H9 (cell line): ENCODE data around the gene SMPX. TPM values are rescaled to one million over a fixed set of nuclear protein-coding genes. Genes with fewer than 3 reads are reported as not detected.

Source experiments
- DNase-seq: peaks from one replicate; pipeline ENCODE4 v3.0.0-alpha.2; 2017
- H2AFZ ChIP-seq: one replicate; pipeline ENCODE4 v1.6.1; 2013; ENCODE audit warnings: mild to moderate bottlenecking, low read length, control low read depth, moderate library complexity
- H2AK5ac ChIP-seq: 2 replicates; pipeline ENCODE4 v1.6.1; 2013; ENCODE audit warnings: low read length, control low read depth, mixed read lengths; ENCODE audit not compliant: insufficient read length
- H2BK120ac ChIP-seq: one replicate; pipeline ENCODE4 v1.6.1; 2013; ENCODE audit warnings: low read depth, mild to moderate bottlenecking, low read length, control low read depth, inconsistent platforms; ENCODE audit not compliant: poor library complexity, severe bottlenecking
- H2BK12ac ChIP-seq: 2 replicates; pipeline ENCODE4 v1.6.1; 2013; ENCODE audit warnings: low read length, control low read depth, mixed read lengths, low read depth; ENCODE audit not compliant: insufficient read length
- H2BK15ac ChIP-seq: 2 replicates; pipeline ENCODE4 v1.6.1; 2013; ENCODE audit warnings: low read depth, low read length, control low read depth
- H2BK20ac ChIP-seq: one replicate; pipeline ENCODE4 v1.6.1; 2013; ENCODE audit warnings: low read depth, mild to moderate bottlenecking, low read length, control low read depth, inconsistent platforms; ENCODE audit not compliant: poor library complexity, severe bottlenecking
- H2BK5ac ChIP-seq: 2 replicates; pipeline ENCODE4 v1.6.1; 2013; ENCODE audit warnings: low read length, control low read depth, mixed read lengths; ENCODE audit not compliant: insufficient read length
- H3K14ac ChIP-seq: 2 replicates; pipeline ENCODE4 v1.6.1; 2013; ENCODE audit warnings: low read length, control low read depth; ENCODE audit not compliant: insufficient read depth
- H3K18ac ChIP-seq: 2 replicates; pipeline ENCODE4 v1.6.1; 2013; ENCODE audit warnings: low read depth, mild to moderate bottlenecking, mixed read lengths, low read length, control low read depth; ENCODE audit not compliant: insufficient read length
- H3K23ac ChIP-seq: 2 replicates; pipeline ENCODE4 v1.6.1; 2013; ENCODE audit warnings: low read length, control low read depth, mixed read lengths, low read depth; ENCODE audit not compliant: insufficient read length
- H3K23me2 ChIP-seq: 2 replicates; pipeline ENCODE4 v1.6.1; 2013; ENCODE audit warnings: low read depth, mild to moderate bottlenecking, mixed read lengths, low read length, control low read depth; ENCODE audit not compliant: insufficient read length, poor library complexity, severe bottlenecking
- H3K27ac ChIP-seq: 2 replicates; pipeline ENCODE4 v1.5.1; 2013; ENCODE audit warnings: low read length, control low read depth, mixed read lengths, low read depth; ENCODE audit not compliant: insufficient read length
- H3K27me3 ChIP-seq: 2 replicates; pipeline ENCODE4 v1.6.1; 2013; ENCODE audit warnings: low read length, control low read depth, inconsistent platforms; ENCODE audit not compliant: insufficient read depth
- H3K4ac ChIP-seq: 2 replicates; pipeline ENCODE4 v1.6.1; 2013; ENCODE audit warnings: low read depth, mild to moderate bottlenecking, control low read depth, inconsistent platforms, low read length, moderate library complexity
- H3K4me1 ChIP-seq: 2 replicates; pipeline ENCODE4 v1.6.1; 2013; ENCODE audit warnings: low read length, control low read depth, inconsistent platforms; ENCODE audit not compliant: insufficient read depth
- H3K4me2 ChIP-seq: 2 replicates; pipeline ENCODE4 v1.6.1; 2013; ENCODE audit warnings: low read length, control low read depth, mixed read lengths; ENCODE audit not compliant: insufficient read length, insufficient read depth
- H3K56ac ChIP-seq: 2 replicates; pipeline ENCODE4 v1.6.1; 2013; ENCODE audit warnings: low read depth, mild to moderate bottlenecking, mixed read lengths, low read length, control low read depth; ENCODE audit not compliant: insufficient read length
- H3K79me1 ChIP-seq: 2 replicates; pipeline ENCODE4 v1.6.1; 2013; ENCODE audit warnings: low read depth, mild to moderate bottlenecking, moderate library complexity, low read length, control low read depth, inconsistent platforms; ENCODE audit not compliant: insufficient read depth, poor library complexity, severe bottlenecking
- H3K79me2 ChIP-seq: 2 replicates; pipeline ENCODE4 v1.6.1; 2013; ENCODE audit warnings: low read length, control low read depth, inconsistent platforms; ENCODE audit not compliant: insufficient read depth
- H3K9ac ChIP-seq: 2 replicates; pipeline ENCODE4 v1.6.1; 2013; ENCODE audit warnings: low read length, control low read depth, mixed read lengths; ENCODE audit not compliant: insufficient read length; ENCODE audit errors: extremely low read depth
- H3K9me3 ChIP-seq: one replicate; pipeline ENCODE4 v1.6.1; 2013; ENCODE audit warnings: low read depth, low read length, inconsistent platforms; ENCODE audit not compliant: control insufficient read depth
- H3T11ph ChIP-seq: one replicate; pipeline ENCODE4 v1.6.1; 2013; ENCODE audit warnings: mild to moderate bottlenecking, low read length, control low read depth, inconsistent platforms
- H4K20me1 ChIP-seq: one replicate; pipeline ENCODE4 v1.6.1; 2013; ENCODE audit not compliant: control insufficient read depth, insufficient read length, insufficient read depth
- H4K5ac ChIP-seq: 2 replicates; pipeline ENCODE4 v1.6.1; 2013; ENCODE audit warnings: low read depth, mild to moderate bottlenecking, mixed read lengths, low read length, control low read depth; ENCODE audit not compliant: insufficient read length
- H4K8ac ChIP-seq: replicated peaks from 2 replicates; pipeline ENCODE4 v1.6.1; 2013; ENCODE audit warnings: low read length, control low read depth, mixed read lengths, low read depth; ENCODE audit not compliant: insufficient read length
- H4K91ac ChIP-seq: 2 replicates; pipeline ENCODE4 v1.6.1; 2013; ENCODE audit warnings: low read depth, mild to moderate bottlenecking, moderate library complexity, mixed read lengths, low read length, control low read depth; ENCODE audit not compliant: insufficient read length
- H3K27ac Mint-ChIP-seq, 3 experiments: 2 replicates in 2 of 3; 3 replicates in 1 of 3; pipeline ENCODE4 v1.8.0; 2020 to 2021; ENCODE audit warnings: mixed read lengths in 3 of 3, mild to moderate bottlenecking in 1 of 3, moderate library complexity in 1 of 3
- H3K27me3 Mint-ChIP-seq: 2 replicates; pipeline ENCODE4 v1.8.0; 2021; ENCODE audit warnings: low read depth, mild to moderate bottlenecking, moderate library complexity, mixed read lengths
- H3K36me3 Mint-ChIP-seq, 3 experiments: 2 replicates in 2 of 3; 3 replicates in 1 of 3; pipeline ENCODE4 v1.8.0; 2020 to 2021; ENCODE audit warnings: low read depth in 3 of 3, mixed read lengths in 3 of 3; ENCODE audit not compliant: insufficient read depth in 1 of 3
- H3K4me1 Mint-ChIP-seq, 2 experiments: 2 replicates each; pipeline ENCODE4 v1.8.0; 2020; ENCODE audit warnings: mixed read lengths in 2 of 2
- H3K4me3 Mint-ChIP-seq, 2 experiments: 2 replicates in 1 of 2; 3 replicates in 1 of 2; pipeline ENCODE4 v1.8.0; 2020 to 2021; ENCODE audit warnings: mild to moderate bottlenecking in 2 of 2, mixed read lengths in 2 of 2, moderate library complexity in 1 of 2
- H3K9me3 Mint-ChIP-seq, 2 experiments: 2 replicates in 1 of 2; 3 replicates in 1 of 2; pipeline ENCODE4 v1.8.0; 2020; ENCODE audit warnings: mild to moderate bottlenecking in 2 of 2, mixed read lengths in 2 of 2, moderate library complexity in 1 of 2
- CTCF ChIP-seq: fragments of 200-600 bp; sonication (generic); conservative IDR thresholded peaks from 3 replicates; pipeline ENCODE4 v1.8.0; 2021; ENCODE audit warnings: antibody characterized with exemption, mild to moderate bottlenecking
- WGBS: extraction: QIAGEN DNeasy Blood & Tissue Kit; methylation state at CpG from one replicate; pipeline ENCODE4 v1.1.7; 2013; ENCODE audit warnings: missing lambda C conversion rate, low lambda C conversion rate, mixed read lengths; ENCODE audit not compliant: insufficient read length; ENCODE audit errors: extremely low coverage; 5-methylcytosine and 5-hydroxymethylcytosine counted together
- total RNA-seq: library from RNA; stranded (reverse); gene quantifications from 2 replicates; pipeline ENCODE4 v1.2.1, GENCODE V29; 2021

The SMPX gene
- total RNA-seq, 1 experiment from 2014 or later = not detected

- no peak overlapping the region for H3K4me2 ChIP-seq
- H3K9me3 ChIP-seq = peaks cover 5% of the 10 kb centered on the region
- H3K9ac ChIP-seq = no peak overlapping the region
- H3K79me1 ChIP-seq = no peaks in the 10 kb centered on the region
- H2BK5ac ChIP-seq = no peak overlapping the region
- no peaks in the 10 kb centered on the region for H4K20me1 ChIP-seq
- no peak overlapping the region for H3K56ac ChIP-seq
- peaks cover 0 to 3% of the 10 kb centered on the region in 2 experiments; a peak in 1 of 4 replicates for H3K4me1 Mint-ChIP-seq
- peaks cover 0 to 12% (median 5%) of the 10 kb centered on the region in 3 experiments; a peak in 3 of 7 replicates for H3K36me3 Mint-ChIP-seq
- no peak overlapping the region for H3K27ac ChIP-seq
- H3K9me3 Mint-ChIP-seq = peaks cover 3 to 18% of the 10 kb centered on the region in 2 experiments; a peak in 4 of 5 replicates
- H3K18ac ChIP-seq = no peak overlapping the region
- no peak overlapping the region for H2BK20ac ChIP-seq
- H3K4me3 Mint-ChIP-seq = no peak overlapping the region
- H2AFZ ChIP-seq = no peak overlapping the region
- no peak overlapping the region for H4K5ac ChIP-seq
- H3K4ac ChIP-seq = no peak overlapping the region
- no peak overlapping the region for H4K91ac ChIP-seq
- H3K79me2 ChIP-seq = no peaks in the 10 kb centered on the region
- H4K8ac ChIP-seq = no peak overlapping the region
- H3K4me1 ChIP-seq = no peaks in the 10 kb centered on the region
- H3K27ac Mint-ChIP-seq = no peak overlapping the region
- WGBS = no CpG with 5 or more reads among the region's 61 CpGs
- H2AK5ac ChIP-seq = no peak overlapping the region
- H2BK120ac ChIP-seq = no peak overlapping the region
- no peaks in the 10 kb centered on the region for H3K23me2 ChIP-seq
- DNase-seq = no peak
- no peak overlapping the region for H3K14ac ChIP-seq
- no peak overlapping the region for H3K23ac ChIP-seq
- H3T11ph ChIP-seq = no peak overlapping the region
- H3K27me3 ChIP-seq = no peaks in the 10 kb centered on the region
- no peaks in the 10 kb centered on the region for H3K27me3 Mint-ChIP-seq
- TF ChIP-seq CTCF = no peak
- H2BK15ac ChIP-seq = no peak overlapping the region
- no peak overlapping the region for H2BK12ac ChIP-seq
These were observed 101.2 kb downstream of the SMPX start for GRCh38 chrX:21656587-21657317.

Other genes with a start within 250 kb of the SMPX start
- gene KLHL34, start 99.8 kb downstream of the SMPX start, total RNA-seq = not detected in 2 replicates
- 6.5 and 6.8 TPM in 2 replicates for gene MBTPS2, start 81.5 kb upstream of the SMPX start, total RNA-seq
- 1.8 TPM in 2 replicates for gene YY2, start 97.9 kb upstream of the SMPX start, total RNA-seq
- 411 and 415 TPM in 2 replicates for gene SMS, start 182.6 kb upstream of the SMPX start, total RNA-seq